Suprapubic skin (tissue), 3 donors: ENCODE data around the gene TFF1.

Experiments used
- CTCF ChIP-seq, 2 donors: fragments of 200-600 bp in 1 of 2; fragments of 450-650 bp in 1 of 2; sonication (generic) in 1 of 2; IDR thresholded peaks; one replicate each; pipeline ENCODE4 v1.5.1; 2016 to 2019; ENCODE audit warnings: antibody characterized with exemption in 2 of 2, mild to moderate bottlenecking in 1 of 2, moderate library complexity in 1 of 2
- EP300 ChIP-seq: sonication (generic); formaldehyde crosslinking; IDR thresholded peaks from one replicate; pipeline ENCODE4 v1.6.1; 2017; ENCODE audit warnings: antibody characterized with exemption
- POLR2A ChIP-seq, 2 donors: fragments of 450-650 bp; IDR thresholded peaks; one replicate each; pipeline ENCODE4 v1.6.1; 2017; ENCODE audit warnings: antibody characterized with exemption in 2 of 2, mild to moderate bottlenecking in 2 of 2, moderate library complexity in 2 of 2

- TF ChIP-seq POLR2A (IDR thresholded peaks at IDR 0.05) (no peak), CTCF (IDR thresholded peaks at IDR 0.05) (no peak), EP300 (no peak)
Measured at GRCh38 chr21:42316891-42317290, 49.4 kb downstream of the TFF1 start.
